SK-N-MC (cell line): ENCODE results near the gene PCDH18.

Source experiments
- EZH2 ChIP-seq: fragments of 200-600 bp; sonication (generic); IDR thresholded peaks from one replicate; pipeline ENCODE4 v1.6.1; 2017; ENCODE audit warnings: antibody characterized with exemption
- POLR2AphosphoS5 ChIP-seq: IDR thresholded peaks from 2 replicates; pipeline ENCODE4 v1.6.1; 2012; ENCODE audit warnings: mild to moderate bottlenecking, low read depth, low read length, borderline replicate concordance

GRCh38 chr4:137532869-137533236 is 559 bp upstream of the PCDH18 start:
- no peak for TF ChIP-seq POLR2AphosphoS5
- TF ChIP-seq EZH2 = no peak
